ENCODE results near the gene LRRC25. TPM values are rescaled to one million over a fixed set of nuclear protein-coding genes. Genes with fewer than 3 reads are reported as not detected.

Gene LRRC25
- total RNA-seq, 1 donor from 2014 or later = 0.08 TPM

DNA sequence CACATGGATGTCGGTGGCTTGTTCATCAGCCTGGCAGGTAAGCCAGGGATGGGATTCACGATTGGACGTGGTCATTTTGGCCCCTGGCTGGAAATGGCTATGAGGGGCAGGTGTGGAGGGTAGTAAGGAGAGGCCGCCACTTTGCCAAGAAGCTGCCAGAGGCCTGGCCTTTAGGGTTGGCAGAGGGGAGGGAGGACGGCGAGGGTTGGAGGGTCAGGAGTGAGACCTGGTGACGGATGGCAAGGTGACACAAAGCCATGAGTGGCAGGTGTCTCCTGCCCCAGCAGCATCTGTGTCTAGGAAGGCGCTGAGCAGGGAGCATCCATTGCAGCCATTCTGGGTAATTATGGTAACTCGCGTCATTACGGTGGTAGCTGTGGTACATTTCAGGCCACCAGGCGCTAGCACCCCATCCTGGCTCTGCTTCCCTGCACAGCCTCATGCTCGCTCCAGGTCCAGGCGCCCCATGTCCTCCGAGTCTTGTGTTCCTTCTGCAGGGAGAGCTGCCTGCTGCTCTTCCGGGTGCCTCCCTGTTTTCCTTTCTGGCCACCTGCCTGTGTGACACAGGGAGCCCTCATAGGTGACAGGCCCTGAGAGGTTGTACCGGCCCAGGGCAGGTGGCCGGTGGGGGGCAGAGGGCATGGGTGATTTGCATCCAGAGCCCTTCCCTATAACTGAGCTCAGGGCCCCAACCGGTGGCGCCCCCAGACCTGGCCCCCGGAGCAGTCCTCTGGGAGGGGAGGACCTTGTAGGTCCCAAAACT, 26.0 kb upstream of the LRRC25 start:
- H3K27me3 ChIP-seq (ENCODE audit: control insufficient read depth, insufficient read depth, low read length) = no peaks in the 10 kb centered on the region
- no peak for TF ChIP-seq CTCF (IDR thresholded peaks at IDR 0.05; ENCODE audit: insufficient read depth, low read length, poor library complexity, severe bottlenecking)
- peaks cover 2% of the 10 kb centered on the region for H3K36me3 ChIP-seq (ENCODE audit: control insufficient read depth, insufficient read depth, low read length)
- no peak overlapping the region for H3K4me3 ChIP-seq (ENCODE audit: low read depth, low read length)
- DNase-seq (ENCODE audit: low read depth) = no peak

DNA sequence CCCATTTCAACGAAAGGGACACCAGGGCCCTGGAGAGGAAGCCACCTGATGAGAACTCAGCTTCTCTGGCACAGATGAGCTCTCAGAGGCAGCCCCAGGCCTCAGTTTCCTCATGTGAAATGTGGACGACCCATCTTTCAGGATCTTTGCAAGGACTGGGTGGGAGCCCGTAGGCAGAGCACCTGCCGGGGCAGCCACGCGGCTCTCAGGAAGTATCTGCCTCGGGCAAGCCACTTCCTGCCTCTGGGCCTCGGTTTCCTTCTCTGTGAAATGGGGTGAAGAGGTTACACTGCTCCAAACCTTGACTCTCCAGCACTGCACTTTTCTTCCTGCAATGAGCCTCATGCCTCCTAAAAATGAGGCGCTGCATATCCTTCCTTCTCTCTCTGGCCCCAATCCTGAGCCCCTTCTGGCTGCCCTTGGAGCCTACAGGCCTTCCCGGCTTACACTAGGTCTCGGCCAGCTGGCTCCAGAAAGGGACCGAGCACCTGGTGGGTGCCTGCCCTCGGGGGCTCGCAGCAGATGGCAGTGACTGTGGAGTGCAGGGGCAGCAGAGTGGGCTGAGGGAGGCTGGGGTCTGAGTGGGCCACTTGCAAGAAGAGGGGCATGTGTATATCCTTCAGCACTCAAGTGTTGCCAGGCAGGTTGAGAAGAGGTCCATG, 25.2 kb upstream of the LRRC25 start:
- Histone ChIP-seq H3K27me3 (ENCODE audit: control insufficient read depth, insufficient read depth, low read length) (no peaks in the 10 kb centered on the region), H3K4me3 (ENCODE audit: low read depth, low read length) (no peak overlapping the region), H3K36me3 (ENCODE audit: control insufficient read depth, insufficient read depth, low read length) (no peaks in the 10 kb centered on the region)
- TF ChIP-seq CTCF (IDR thresholded peaks at IDR 0.05; ENCODE audit: insufficient read depth, low read length, poor library complexity, severe bottlenecking) = no peak
- DNase-seq (ENCODE audit: low read depth) = no peak

- TF ChIP-seq CTCF (IDR thresholded peaks at IDR 0.05; ENCODE audit: insufficient read depth, low read length, poor library complexity, severe bottlenecking) = no peak
- no peak for DNase-seq (ENCODE audit: low read depth)
- H3K27me3 ChIP-seq (ENCODE audit: control insufficient read depth, insufficient read depth, low read length) = no peaks in the 10 kb centered on the region
- H3K4me3 ChIP-seq (ENCODE audit: low read depth, low read length) = no peak overlapping the region
- H3K36me3 ChIP-seq (ENCODE audit: control insufficient read depth, insufficient read depth, low read length) = no peaks in the 10 kb centered on the region
These were observed 24.0 kb upstream of the LRRC25 start for GRCh38 chr19:18421371-18421959.

DNA sequence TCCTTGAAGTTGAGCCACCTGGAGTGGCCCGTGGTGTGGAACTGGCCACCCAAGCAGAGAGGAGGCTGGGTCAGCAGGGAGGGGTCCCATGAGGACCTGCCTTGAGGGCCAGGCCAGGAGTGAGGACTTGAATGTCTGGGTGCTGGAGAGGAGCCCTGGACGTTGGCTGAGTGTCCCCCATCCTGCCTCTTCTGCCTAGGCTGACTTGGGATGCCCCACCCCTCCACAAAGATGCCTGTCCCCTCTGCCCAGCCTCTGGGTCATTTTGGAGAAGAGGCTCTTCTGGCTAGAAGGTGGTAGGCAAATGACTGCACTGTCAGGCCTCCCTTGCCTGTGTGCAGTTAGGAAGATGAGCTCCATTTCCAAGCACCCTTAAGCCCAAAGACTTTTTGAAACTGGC, 23.5 kb upstream of the LRRC25 start:
- H3K36me3 ChIP-seq (ENCODE audit: control insufficient read depth, insufficient read depth, low read length) = no peaks in the 10 kb centered on the region
- H3K4me3 ChIP-seq (ENCODE audit: low read depth, low read length) = peak overlapping the region; percentile 59
- TF ChIP-seq CTCF (IDR thresholded peaks at IDR 0.05; ENCODE audit: insufficient read depth, low read length, poor library complexity, severe bottlenecking) = no peak
- H3K27me3 ChIP-seq (ENCODE audit: control insufficient read depth, insufficient read depth, low read length) = no peaks in the 10 kb centered on the region
- no peak for DNase-seq (ENCODE audit: low read depth)

GRCh38 chr19:18419699-18420460, 22.5 kb upstream of the LRRC25 start:
- peak overlapping the region; percentile 59 for H3K4me3 ChIP-seq (ENCODE audit: low read depth, low read length)
- no peaks in the 10 kb centered on the region for H3K27me3 ChIP-seq (ENCODE audit: control insufficient read depth, insufficient read depth, low read length)
- H3K36me3 ChIP-seq (ENCODE audit: control insufficient read depth, insufficient read depth, low read length) = no peaks in the 10 kb centered on the region
- DNase-seq (ENCODE audit: low read depth) = no peak
- no peak for TF ChIP-seq CTCF (IDR thresholded peaks at IDR 0.05; ENCODE audit: insufficient read depth, low read length, poor library complexity, severe bottlenecking)

Data from kidney epithelial cell (primary cell).